Measurements from ENCODE around the gene PAIP2.
"Not testable (repeated sequence)": the region's sequence is repeated elsewhere in the genome, so short reads cannot be mapped to it uniquely, and the experiment has no call there.

Gene PAIP2

GRCh38 chr5:139407517-139407916 is 65.9 kb downstream of the PAIP2 start:
- H3K27me3 ChIP-seq (ENCODE audit: insufficient read depth, low read depth, severe bottlenecking), result no peaks in the 10 kb centered on the region
- TF ChIP-seq CTCF (IDR thresholded peaks at IDR 0.05; ENCODE audit: low read depth, low read length), result no peak
- H3K36me3 ChIP-seq, result no peaks in the 10 kb centered on the region
- H3K4me3 ChIP-seq (ENCODE audit: low read depth, low read length), result no peak overlapping the region
- H3K27ac ChIP-seq, result no peak overlapping the region
- H3K9me3 ChIP-seq (ENCODE audit: severe bottlenecking), result no peaks in the 10 kb centered on the region
- no peak for DNase-seq

GRCh38 chr5:139408191-139408590 is 66.5 kb downstream of the PAIP2 start:
- H3K27ac ChIP-seq, result no peak overlapping the region
- no peak overlapping the region for H3K4me3 ChIP-seq (ENCODE audit: low read depth, low read length)
- no peaks in the 10 kb centered on the region for H3K36me3 ChIP-seq
- no peak for DNase-seq
- no peaks in the 10 kb centered on the region for H3K27me3 ChIP-seq (ENCODE audit: insufficient read depth, low read depth, severe bottlenecking)
- no peak for TF ChIP-seq CTCF (IDR thresholded peaks at IDR 0.05; ENCODE audit: low read depth, low read length)
- H3K9me3 ChIP-seq (ENCODE audit: severe bottlenecking), result no peaks in the 10 kb centered on the region

- H3K27ac ChIP-seq; H3K36me3 ChIP-seq; H3K9me3 ChIP-seq (ENCODE audit: severe bottlenecking); DNase-seq; H3K27me3 ChIP-seq (ENCODE audit: insufficient read depth, low read depth, severe bottlenecking); H3K4me3 ChIP-seq (ENCODE audit: low read depth, low read length): not testable (repeated sequence)
These were observed 67.5 kb downstream of the PAIP2 start for GRCh38 chr5:139409116-139409515.

GRCh38 chr5:139410121-139410992 is 68.7 kb downstream of the PAIP2 start:
- H3K9me3 ChIP-seq (ENCODE audit: severe bottlenecking), result no peaks in the 10 kb centered on the region
- no peaks in the 10 kb centered on the region for H3K36me3 ChIP-seq
- peak overlapping the region; percentile 58 for H3K27ac ChIP-seq
- H3K27me3 ChIP-seq (ENCODE audit: insufficient read depth, low read depth, severe bottlenecking), result no peaks in the 10 kb centered on the region
- no peak for DNase-seq
- H3K4me3 ChIP-seq (ENCODE audit: low read depth, low read length), result no peak overlapping the region
- no peak for TF ChIP-seq CTCF (IDR thresholded peaks at IDR 0.05; ENCODE audit: low read depth, low read length)

- no peaks in the 10 kb centered on the region for H3K27me3 ChIP-seq (ENCODE audit: insufficient read depth, low read depth, severe bottlenecking)
- H3K9me3 ChIP-seq (ENCODE audit: severe bottlenecking), result no peaks in the 10 kb centered on the region
- H3K36me3 ChIP-seq, result no peaks in the 10 kb centered on the region
- no peak overlapping the region for H3K4me3 ChIP-seq (ENCODE audit: low read depth, low read length)
- H3K27ac ChIP-seq, result peak overlapping the region; percentile 58
- DNase-seq, result peak; percentile 53
- TF ChIP-seq CTCF (IDR thresholded peaks at IDR 0.05; ENCODE audit: low read depth, low read length), result no peak
These were observed 69.6 kb downstream of the PAIP2 start for GRCh38 chr5:139410993-139411828.

GRCh38 chr5:139413153-139413552 is 71.5 kb downstream of the PAIP2 start:
- Histone ChIP-seq H3K4me3 (ENCODE audit: low read depth, low read length) (no peak overlapping the region), H3K9me3 (ENCODE audit: severe bottlenecking) (no peaks in the 10 kb centered on the region), H3K27ac (no peak overlapping the region), H3K27me3 (ENCODE audit: insufficient read depth, low read depth, severe bottlenecking) (no peaks in the 10 kb centered on the region), H3K36me3 (peaks cover 8% of the 10 kb centered on the region)
- no peak for DNase-seq
- no peak for TF ChIP-seq CTCF (IDR thresholded peaks at IDR 0.05; ENCODE audit: low read depth, low read length)

Data from WERI-Rb-1 (cell line).